Activated T-helper 1 cell treated with anti-CD3 and anti-CD28 coated beads, Interleukin-12 subunit alpha, Interleukin-12 subunit beta, Interleukin-2, Interleukin-4 antibody, amounts not matched to agents 30 ng/mL and 10 ng/mL and 1 ng/mL, durations not matched to agents 14 hours and 24 hours and 36 hours (primary cell): ENCODE data around the gene SEZ6L. TPM values are rescaled to one million over a fixed set of nuclear protein-coding genes. Genes with fewer than 3 reads are reported as not detected.

Experiments used
- DNase-seq: peaks from one replicate; pipeline ENCODE4 v3.0.0; 2021; ENCODE audit warnings: low spot score
- H3K27ac Mint-ChIP-seq: one replicate; pipeline ENCODE4 v1.8.0; 2021; ENCODE audit warnings: mild to moderate bottlenecking, mixed read lengths
- H3K27me3 Mint-ChIP-seq: one replicate; pipeline ENCODE4 v1.8.0; 2022; ENCODE audit warnings: mild to moderate bottlenecking, moderate library complexity, mixed read lengths; ENCODE audit not compliant: insufficient read depth
- H3K36me3 Mint-ChIP-seq: one replicate; pipeline ENCODE4 v1.8.0; 2021; ENCODE audit warnings: low read depth, mixed read lengths
- H3K4me1 Mint-ChIP-seq: one replicate; pipeline ENCODE4 v1.8.0; 2021; ENCODE audit warnings: low read depth, mixed read lengths
- H3K4me3 Mint-ChIP-seq: one replicate; pipeline ENCODE4 v1.8.0; 2021; ENCODE audit warnings: mild to moderate bottlenecking, moderate library complexity, mixed read lengths
- H3K9me3 Mint-ChIP-seq: one replicate; pipeline ENCODE4 v1.8.0; 2021; ENCODE audit warnings: mixed read lengths
- intact Hi-C: fragments of 100-400 bp; cut with micrococcal nuclease; formaldehyde crosslinking; loops from one replicate; pipeline ENCODE4 v1.15.1; 2024
- total RNA-seq: library from RNA; stranded (reverse); gene quantifications from 2 replicates; pipeline ENCODE4 v1.2.3, GENCODE V29; 2022

Gene SEZ6L
- total RNA-seq, 1 donor from 2014 or later: not detected

- Mint-ChIP-seq H3K36me3 (no peaks in the 10 kb centered on the region), H3K27ac (no peak overlapping the region), H3K27me3 (peaks cover 12% of the 10 kb centered on the region), H3K4me1 (no peaks in the 10 kb centered on the region), H3K9me3 (no peaks in the 10 kb centered on the region), H3K4me3 (no peak overlapping the region)
- DNase-seq: no peak
- intact Hi-C loops: no loop called here
Observed at GRCh38 chr22:26342745-26343410, 173.6 kb downstream of the SEZ6L start.

GRCh38 chr22:26345496-26345895 is 176.2 kb downstream of the SEZ6L start:
- H3K9me3 Mint-ChIP-seq: no peaks in the 10 kb centered on the region
- no peaks in the 10 kb centered on the region for H3K4me1 Mint-ChIP-seq
- intact Hi-C loops: no loop called here
- DNase-seq: no peak
- H3K27me3 Mint-ChIP-seq: peaks cover 6% of the 10 kb centered on the region
- H3K4me3 Mint-ChIP-seq: no peak overlapping the region
- H3K36me3 Mint-ChIP-seq: no peaks in the 10 kb centered on the region
- no peak overlapping the region for H3K27ac Mint-ChIP-seq

GRCh38 chr22:26348810-26349526 is 179.7 kb downstream of the SEZ6L start:
- Mint-ChIP-seq H3K9me3 (no peaks in the 10 kb centered on the region), H3K27me3 (peaks cover 11% of the 10 kb centered on the region), H3K36me3 (no peaks in the 10 kb centered on the region), H3K27ac (no peak overlapping the region), H3K4me1 (no peaks in the 10 kb centered on the region), H3K4me3 (no peak overlapping the region)
- intact Hi-C loops: no loop called here
- DNase-seq: no peak

- H3K9me3 Mint-ChIP-seq: no peaks in the 10 kb centered on the region
- H3K36me3 Mint-ChIP-seq: no peaks in the 10 kb centered on the region
- DNase-seq: no peak
- intact Hi-C loops: no loop called here
- H3K27ac Mint-ChIP-seq: no peak overlapping the region
- H3K4me1 Mint-ChIP-seq: no peaks in the 10 kb centered on the region
- H3K27me3 Mint-ChIP-seq: peaks cover 5% of the 10 kb centered on the region
- no peak overlapping the region for H3K4me3 Mint-ChIP-seq
Observed at GRCh38 chr22:26354707-26355106, 185.4 kb downstream of the SEZ6L start.

- no peak for DNase-seq
- intact Hi-C loops: no loop called here
- H3K9me3 Mint-ChIP-seq: no peaks in the 10 kb centered on the region
- H3K27me3 Mint-ChIP-seq: peaks cover 6% of the 10 kb centered on the region
- no peaks in the 10 kb centered on the region for H3K36me3 Mint-ChIP-seq
- peaks cover 7% of the 10 kb centered on the region for H3K4me1 Mint-ChIP-seq
- H3K4me3 Mint-ChIP-seq: no peak overlapping the region
- H3K27ac Mint-ChIP-seq: no peak overlapping the region
Observed at GRCh38 chr22:26357281-26357680, 188.0 kb downstream of the SEZ6L start.

- Mint-ChIP-seq H3K4me3 (no peak overlapping the region), H3K36me3 (no peaks in the 10 kb centered on the region), H3K27ac (no peak overlapping the region)
Observed at GRCh38 chr22:26357813-26358212, 188.6 kb downstream of the SEZ6L start.

GRCh38 chr22:26359156-26359555 is 189.9 kb downstream of the SEZ6L start:
- Mint-ChIP-seq H3K27me3 (peaks cover 12% of the 10 kb centered on the region), H3K36me3 (no peaks in the 10 kb centered on the region), H3K9me3 (no peaks in the 10 kb centered on the region), H3K4me1 (peaks cover 7% of the 10 kb centered on the region), H3K27ac (no peak overlapping the region), H3K4me3 (no peak overlapping the region)
- intact Hi-C loops: no loop called here
- no peak for DNase-seq

More at GRCh38 chr22:26357813-26358212, 188.6 kb downstream of the SEZ6L start:
- peaks cover 11% of the 10 kb centered on the region for H3K27me3 Mint-ChIP-seq
- peaks cover 7% of the 10 kb centered on the region for H3K4me1 Mint-ChIP-seq
- H3K9me3 Mint-ChIP-seq: no peaks in the 10 kb centered on the region
- intact Hi-C loops: no loop called here
- DNase-seq: no peak

GRCh38 chr22:26360169-26360885 is 191.1 kb downstream of the SEZ6L start:
- no peak overlapping the region for H3K4me3 Mint-ChIP-seq
- no peak overlapping the region for H3K27ac Mint-ChIP-seq
- DNase-seq: peak; percentile 45
- intact Hi-C loops: loop anchor here (1.0 to 10.0 kb wide), 2 partner anchors 101 to 1126 kb away; no protein-coding TSS in a partner anchor
- H3K27me3 Mint-ChIP-seq: peaks cover 17% of the 10 kb centered on the region
- peaks cover 12% of the 10 kb centered on the region for H3K4me1 Mint-ChIP-seq
- no peaks in the 10 kb centered on the region for H3K9me3 Mint-ChIP-seq
- H3K36me3 Mint-ChIP-seq: no peaks in the 10 kb centered on the region

GRCh38 chr22:26362471-26362870 is 193.2 kb downstream of the SEZ6L start:
- H3K36me3 Mint-ChIP-seq: no peaks in the 10 kb centered on the region
- no peak overlapping the region for H3K4me3 Mint-ChIP-seq
- DNase-seq: no peak
- H3K4me1 Mint-ChIP-seq: peaks cover 12% of the 10 kb centered on the region
- intact Hi-C loops: loop anchor here (10.0 kb wide), 1 partner anchor 1128 kb away; no protein-coding TSS in a partner anchor
- H3K27me3 Mint-ChIP-seq: peaks cover 17% of the 10 kb centered on the region
- no peaks in the 10 kb centered on the region for H3K9me3 Mint-ChIP-seq
- no peak overlapping the region for H3K27ac Mint-ChIP-seq

- Mint-ChIP-seq H3K27ac (no peak overlapping the region), H3K4me1 (peaks cover 12% of the 10 kb centered on the region), H3K27me3 (peaks cover 17% of the 10 kb centered on the region), H3K36me3 (no peaks in the 10 kb centered on the region), H3K9me3 (no peaks in the 10 kb centered on the region), H3K4me3 (no peak overlapping the region)
- DNase-seq: peak; percentile 44
- intact Hi-C loops: loop anchor here (1.0 to 10.0 kb wide), 4 partner anchors 97 to 1130 kb away; no protein-coding TSS in a partner anchor
Observed at GRCh38 chr22:26364066-26365015, 195.1 kb downstream of the SEZ6L start.

GRCh38 chr22:26367402-26368245 is 198.4 kb downstream of the SEZ6L start:
- intact Hi-C loops: loop anchor here (10.0 kb wide), 1 partner anchor 1133 kb away; no protein-coding TSS in a partner anchor
- DNase-seq: peak; percentile 47
- H3K27ac Mint-ChIP-seq: no peak overlapping the region
- H3K4me1 Mint-ChIP-seq: peaks cover 5% of the 10 kb centered on the region
- H3K4me3 Mint-ChIP-seq: no peak overlapping the region
- H3K27me3 Mint-ChIP-seq: peaks cover 12% of the 10 kb centered on the region
- H3K9me3 Mint-ChIP-seq: no peaks in the 10 kb centered on the region
- H3K36me3 Mint-ChIP-seq: no peaks in the 10 kb centered on the region
